NCI-H748 (cell line): ENCODE results near the gene MAPK9.

Source experiments
- DNase-seq: peaks from one replicate; lab custom pipeline; 2025; ENCODE audit not compliant: unreplicated experiment; lab: John Stamatoyannopoulos, UW

The MAPK9 gene

GRCh38 chr5:180208038-180208434, 83.8 kb downstream of the MAPK9 start:
- no peak for DNase-seq

- DNase-seq = no peak
These were observed 84.3 kb downstream of the MAPK9 start for GRCh38 chr5:180207593-180207992.

- DNase-seq = no peak
These were observed 84.9 kb downstream of the MAPK9 start for GRCh38 chr5:180206993-180207392.

- DNase-seq = no peak
These were observed 86.0 kb downstream of the MAPK9 start for GRCh38 chr5:180205916-180206315.

GRCh38 chr5:180204276-180204819, 87.5 kb downstream of the MAPK9 start:
- no peak for DNase-seq

- DNase-seq = no peak
These were observed 88.8 kb downstream of the MAPK9 start for GRCh38 chr5:180202939-180203573.

- DNase-seq = peak; percentile 64
These were observed 90.6 kb downstream of the MAPK9 start for GRCh38 chr5:180201051-180201987.

- DNase-seq = no peak
These were observed 92.5 kb downstream of the MAPK9 start for GRCh38 chr5:180199390-180199789.

- DNase-seq = no peak
These were observed 93.7 kb downstream of the MAPK9 start for GRCh38 chr5:180198208-180198607.

- no peak for DNase-seq
These were observed 94.7 kb downstream of the MAPK9 start for GRCh38 chr5:180197016-180197702.

GRCh38 chr5:180194410-180195345, 97.2 kb downstream of the MAPK9 start:
- DNase-seq = no peak

GRCh38 chr5:180193749-180194375, 98.0 kb downstream of the MAPK9 start:
- DNase-seq = no peak

GRCh38 chr5:180191716-180192115, 100.2 kb downstream of the MAPK9 start:
- DNase-seq = no peak

GRCh38 chr5:180187767-180188166, 104.1 kb downstream of the MAPK9 start:
- DNase-seq = no peak
